DMS53 (cell line): ENCODE data around the gene LCLAT1.

Experiments used
- DNase-seq: peaks from one replicate; lab custom pipeline; 2025; lab: John Stamatoyannopoulos, UW

The LCLAT1 gene

GRCh38 chr2:30422444-30423040 lies 24.5 kb upstream of the LCLAT1 start:
- DNase-seq, result no peak

GRCh38 chr2:30424231-30424630 lies 22.8 kb upstream of the LCLAT1 start:
- DNase-seq, result no peak

- no peak for DNase-seq
Measured at GRCh38 chr2:30425326-30425725, 21.7 kb upstream of the LCLAT1 start.

GRCh38 chr2:30427606-30428347 lies 19.3 kb upstream of the LCLAT1 start:
- DNase-seq, result no peak

- DNase-seq, result no peak
Measured at GRCh38 chr2:30428348-30428662, 18.7 kb upstream of the LCLAT1 start.

- DNase-seq, result no peak
Measured at GRCh38 chr2:30428827-30429461, 18.1 kb upstream of the LCLAT1 start.

- DNase-seq, result no peak
Measured at GRCh38 chr2:30433541-30434299, 13.3 kb upstream of the LCLAT1 start.

GRCh38 chr2:30434708-30435107 lies 12.3 kb upstream of the LCLAT1 start:
- no peak for DNase-seq

- no peak for DNase-seq
Measured at GRCh38 chr2:30436859-30437435, 10.1 kb upstream of the LCLAT1 start.

- DNase-seq, result no peak
Measured at GRCh38 chr2:30437809-30438548, 9.1 kb upstream of the LCLAT1 start.

- DNase-seq, result no peak
Measured at GRCh38 chr2:30439296-30439695, 7.8 kb upstream of the LCLAT1 start.

GRCh38 chr2:30439879-30440278 lies 7.2 kb upstream of the LCLAT1 start:
- no peak for DNase-seq

- DNase-seq, result no peak
Measured at GRCh38 chr2:30441023-30441422, 6.0 kb upstream of the LCLAT1 start.

GRCh38 chr2:30443081-30443480 lies 4.0 kb upstream of the LCLAT1 start:
- no peak for DNase-seq

GRCh38 chr2:30444273-30444672 lies 2.8 kb upstream of the LCLAT1 start:
- DNase-seq, result no peak

GRCh38 chr2:30445266-30445821 lies 1.7 kb upstream of the LCLAT1 start:
- DNase-seq, result no peak

GRCh38 chr2:30446602-30447148 lies 371 bp upstream of the LCLAT1 start:
- DNase-seq, result peak; percentile 63

GRCh38 chr2:30448308-30448707 lies 1.3 kb downstream of the LCLAT1 start:
- DNase-seq, result no peak

GRCh38 chr2:30448866-30449265 lies 1.8 kb downstream of the LCLAT1 start:
- no peak for DNase-seq

- no peak for DNase-seq
Measured at GRCh38 chr2:30450025-30450424, 3.0 kb downstream of the LCLAT1 start.

GRCh38 chr2:30453498-30453897 lies 6.5 kb downstream of the LCLAT1 start:
- DNase-seq, result no peak
